ENCODE measurements around the gene ZMYND15. TPM values are rescaled to one million over a fixed set of nuclear protein-coding genes. Genes with fewer than 3 reads are reported as not detected.

The ZMYND15 gene
- total and polyA plus RNA-seq, 2 of the 13 experiments (the other 11 are each of a cell fraction or from before 2014, with no cell fraction given) = 0.24 to 2.7 TPM

DNA sequence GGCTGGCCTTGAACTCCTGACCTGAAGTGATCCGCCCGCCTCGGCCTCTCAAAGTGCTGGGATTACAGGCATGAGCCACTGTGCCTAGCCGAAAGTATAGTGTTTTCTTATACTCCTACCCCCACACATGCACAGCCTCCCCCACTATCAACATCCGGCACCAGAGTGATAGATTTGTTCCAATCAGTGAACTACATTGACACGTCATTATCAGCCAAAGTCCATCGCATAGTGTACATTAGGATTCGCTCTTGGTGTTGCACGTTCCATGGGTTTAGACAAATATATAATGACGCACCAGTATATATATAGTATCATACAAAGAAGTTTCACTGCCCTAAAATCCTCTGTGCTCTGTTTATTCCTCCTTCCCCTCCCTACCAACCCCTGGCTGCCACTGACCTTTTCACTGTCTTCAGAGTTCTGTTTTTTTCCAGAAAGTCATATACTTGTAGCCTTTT is 20.2 kb downstream of the ZMYND15 start (continued):
- no peak for TF ChIP-seq SMAD1 (CRISPR knock-in tag; IDR thresholded peaks at IDR 0.05; ENCODE audit: borderline replicate concordance, low read depth)
- TF ChIP-seq KLF12 (CRISPR knock-in tag; IDR thresholded peaks at IDR 0.05; ENCODE audit: borderline replicate concordance) = no peak
- no peak for TF ChIP-seq NONO (IDR thresholded peaks at IDR 0.05)
- peak; percentile 77; the same call in 1 of the 2 replicates for TF ChIP-seq NONO (CRISPR knock-in tag; conservative IDR thresholded peaks at IDR 0.05)
- TF ChIP-seq, protein P1, sequence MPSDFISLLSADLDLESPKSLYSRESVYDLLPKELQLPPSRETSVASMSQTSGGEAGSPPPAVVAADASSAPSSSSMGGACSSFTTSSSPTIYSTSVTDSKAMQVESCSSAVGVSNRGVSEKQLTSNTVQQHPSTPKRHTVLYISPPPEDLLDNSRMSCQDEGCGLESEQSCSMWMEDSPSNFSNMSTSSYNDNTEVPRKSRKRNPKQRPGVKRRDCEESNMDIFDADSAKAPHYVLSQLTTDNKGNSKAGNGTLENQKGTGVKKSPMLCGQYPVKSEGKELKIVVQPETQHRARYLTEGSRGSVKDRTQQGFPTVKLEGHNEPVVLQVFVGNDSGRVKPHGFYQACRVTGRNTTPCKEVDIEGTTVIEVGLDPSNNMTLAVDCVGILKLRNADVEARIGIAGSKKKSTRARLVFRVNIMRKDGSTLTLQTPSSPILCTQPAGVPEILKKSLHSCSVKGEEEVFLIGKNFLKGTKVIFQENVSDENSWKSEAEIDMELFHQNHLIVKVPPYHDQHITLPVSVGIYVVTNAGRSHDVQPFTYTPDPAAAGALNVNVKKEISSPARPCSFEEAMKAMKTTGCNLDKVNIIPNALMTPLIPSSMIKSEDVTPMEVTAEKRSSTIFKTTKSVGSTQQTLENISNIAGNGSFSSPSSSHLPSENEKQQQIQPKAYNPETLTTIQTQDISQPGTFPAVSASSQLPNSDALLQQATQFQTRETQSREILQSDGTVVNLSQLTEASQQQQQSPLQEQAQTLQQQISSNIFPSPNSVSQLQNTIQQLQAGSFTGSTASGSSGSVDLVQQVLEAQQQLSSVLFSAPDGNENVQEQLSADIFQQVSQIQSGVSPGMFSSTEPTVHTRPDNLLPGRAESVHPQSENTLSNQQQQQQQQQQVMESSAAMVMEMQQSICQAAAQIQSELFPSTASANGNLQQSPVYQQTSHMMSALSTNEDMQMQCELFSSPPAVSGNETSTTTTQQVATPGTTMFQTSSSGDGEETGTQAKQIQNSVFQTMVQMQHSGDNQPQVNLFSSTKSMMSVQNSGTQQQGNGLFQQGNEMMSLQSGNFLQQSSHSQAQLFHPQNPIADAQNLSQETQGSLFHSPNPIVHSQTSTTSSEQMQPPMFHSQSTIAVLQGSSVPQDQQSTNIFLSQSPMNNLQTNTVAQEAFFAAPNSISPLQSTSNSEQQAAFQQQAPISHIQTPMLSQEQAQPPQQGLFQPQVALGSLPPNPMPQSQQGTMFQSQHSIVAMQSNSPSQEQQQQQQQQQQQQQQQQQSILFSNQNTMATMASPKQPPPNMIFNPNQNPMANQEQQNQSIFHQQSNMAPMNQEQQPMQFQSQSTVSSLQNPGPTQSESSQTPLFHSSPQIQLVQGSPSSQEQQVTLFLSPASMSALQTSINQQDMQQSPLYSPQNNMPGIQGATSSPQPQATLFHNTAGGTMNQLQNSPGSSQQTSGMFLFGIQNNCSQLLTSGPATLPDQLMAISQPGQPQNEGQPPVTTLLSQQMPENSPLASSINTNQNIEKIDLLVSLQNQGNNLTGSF (CRISPR knock-in tag; IDR thresholded peaks at IDR 0.05) = no peak
- TF ChIP-seq, protein P2, sequence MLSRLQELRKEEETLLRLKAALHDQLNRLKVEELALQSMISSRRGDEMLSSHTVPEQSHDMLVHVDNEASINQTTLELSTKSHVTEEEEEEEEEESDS (CRISPR knock-in tag; IDR thresholded peaks at IDR 0.05; ENCODE audit: borderline replicate concordance) = no peak
- TF ChIP-seq, protein P3, sequence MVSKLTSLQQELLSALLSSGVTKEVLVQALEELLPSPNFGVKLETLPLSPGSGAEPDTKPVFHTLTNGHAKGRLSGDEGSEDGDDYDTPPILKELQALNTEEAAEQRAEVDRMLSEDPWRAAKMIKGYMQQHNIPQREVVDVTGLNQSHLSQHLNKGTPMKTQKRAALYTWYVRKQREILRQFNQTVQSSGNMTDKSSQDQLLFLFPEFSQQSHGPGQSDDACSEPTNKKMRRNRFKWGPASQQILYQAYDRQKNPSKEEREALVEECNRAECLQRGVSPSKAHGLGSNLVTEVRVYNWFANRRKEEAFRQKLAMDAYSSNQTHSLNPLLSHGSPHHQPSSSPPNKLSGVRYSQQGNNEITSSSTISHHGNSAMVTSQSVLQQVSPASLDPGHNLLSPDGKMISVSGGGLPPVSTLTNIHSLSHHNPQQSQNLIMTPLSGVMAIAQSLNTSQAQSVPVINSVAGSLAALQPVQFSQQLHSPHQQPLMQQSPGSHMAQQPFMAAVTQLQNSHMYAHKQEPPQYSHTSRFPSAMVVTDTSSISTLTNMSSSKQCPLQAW (CRISPR knock-in tag; IDR thresholded peaks at IDR 0.05) = peak; percentile 88
- no peak for TF ChIP-seq ZNF441 (CRISPR knock-in tag; IDR thresholded peaks at IDR 0.05; ENCODE audit: borderline replicate concordance)
- TF ChIP-seq, protein P4, sequence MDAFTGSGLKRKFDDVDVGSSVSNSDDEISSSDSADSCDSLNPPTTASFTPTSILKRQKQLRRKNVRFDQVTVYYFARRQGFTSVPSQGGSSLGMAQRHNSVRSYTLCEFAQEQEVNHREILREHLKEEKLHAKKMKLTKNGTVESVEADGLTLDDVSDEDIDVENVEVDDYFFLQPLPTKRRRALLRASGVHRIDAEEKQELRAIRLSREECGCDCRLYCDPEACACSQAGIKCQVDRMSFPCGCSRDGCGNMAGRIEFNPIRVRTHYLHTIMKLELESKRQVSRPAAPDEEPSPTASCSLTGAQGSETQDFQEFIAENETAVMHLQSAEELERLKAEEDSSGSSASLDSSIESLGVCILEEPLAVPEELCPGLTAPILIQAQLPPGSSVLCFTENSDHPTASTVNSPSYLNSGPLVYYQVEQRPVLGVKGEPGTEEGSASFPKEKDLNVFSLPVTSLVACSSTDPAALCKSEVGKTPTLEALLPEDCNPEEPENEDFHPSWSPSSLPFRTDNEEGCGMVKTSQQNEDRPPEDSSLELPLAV (CRISPR knock-in tag; conservative IDR thresholded peaks at IDR 0.05; ENCODE audit: low read depth) = no peak
- 0 out of 2 replicates have a peak, but pooled peaks have one; percentile 59 for TF ChIP-seq CBFB (CRISPR knock-in tag; IDR thresholded peaks at IDR 0.05)
- no peak for TF ChIP-seq PAX8 (CRISPR knock-in tag; IDR thresholded peaks at IDR 0.05; ENCODE audit: borderline replicate concordance)
- TF ChIP-seq, protein P5, sequence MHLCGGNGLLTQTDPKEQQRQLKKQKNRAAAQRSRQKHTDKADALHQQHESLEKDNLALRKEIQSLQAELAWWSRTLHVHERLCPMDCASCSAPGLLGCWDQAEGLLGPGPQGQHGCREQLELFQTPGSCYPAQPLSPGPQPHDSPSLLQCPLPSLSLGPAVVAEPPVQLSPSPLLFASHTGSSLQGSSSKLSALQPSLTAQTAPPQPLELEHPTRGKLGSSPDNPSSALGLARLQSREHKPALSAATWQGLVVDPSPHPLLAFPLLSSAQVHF (CRISPR knock-in tag; IDR thresholded peaks at IDR 0.05) = peak; percentile 72; the same call in 1 of the 2 replicates
- TF ChIP-seq, protein P6, sequence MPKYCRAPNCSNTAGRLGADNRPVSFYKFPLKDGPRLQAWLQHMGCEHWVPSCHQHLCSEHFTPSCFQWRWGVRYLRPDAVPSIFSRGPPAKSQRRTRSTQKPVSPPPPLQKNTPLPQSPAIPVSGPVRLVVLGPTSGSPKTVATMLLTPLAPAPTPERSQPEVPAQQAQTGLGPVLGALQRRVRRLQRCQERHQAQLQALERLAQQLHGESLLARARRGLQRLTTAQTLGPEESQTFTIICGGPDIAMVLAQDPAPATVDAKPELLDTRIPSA (CRISPR knock-in tag; IDR thresholded peaks at IDR 0.05; ENCODE audit: borderline replicate concordance) = no peak
- TF ChIP-seq JUNB (CRISPR knock-in tag; IDR thresholded peaks at IDR 0.05; ENCODE audit: borderline replicate concordance) = peak; percentile 84; the same call in 1 of the 2 replicates
- TF ChIP-seq FOSL1 (CRISPR knock-in tag; IDR thresholded peaks at IDR 0.05; ENCODE audit: borderline replicate concordance) = no peak
- TF ChIP-seq, protein P7, sequence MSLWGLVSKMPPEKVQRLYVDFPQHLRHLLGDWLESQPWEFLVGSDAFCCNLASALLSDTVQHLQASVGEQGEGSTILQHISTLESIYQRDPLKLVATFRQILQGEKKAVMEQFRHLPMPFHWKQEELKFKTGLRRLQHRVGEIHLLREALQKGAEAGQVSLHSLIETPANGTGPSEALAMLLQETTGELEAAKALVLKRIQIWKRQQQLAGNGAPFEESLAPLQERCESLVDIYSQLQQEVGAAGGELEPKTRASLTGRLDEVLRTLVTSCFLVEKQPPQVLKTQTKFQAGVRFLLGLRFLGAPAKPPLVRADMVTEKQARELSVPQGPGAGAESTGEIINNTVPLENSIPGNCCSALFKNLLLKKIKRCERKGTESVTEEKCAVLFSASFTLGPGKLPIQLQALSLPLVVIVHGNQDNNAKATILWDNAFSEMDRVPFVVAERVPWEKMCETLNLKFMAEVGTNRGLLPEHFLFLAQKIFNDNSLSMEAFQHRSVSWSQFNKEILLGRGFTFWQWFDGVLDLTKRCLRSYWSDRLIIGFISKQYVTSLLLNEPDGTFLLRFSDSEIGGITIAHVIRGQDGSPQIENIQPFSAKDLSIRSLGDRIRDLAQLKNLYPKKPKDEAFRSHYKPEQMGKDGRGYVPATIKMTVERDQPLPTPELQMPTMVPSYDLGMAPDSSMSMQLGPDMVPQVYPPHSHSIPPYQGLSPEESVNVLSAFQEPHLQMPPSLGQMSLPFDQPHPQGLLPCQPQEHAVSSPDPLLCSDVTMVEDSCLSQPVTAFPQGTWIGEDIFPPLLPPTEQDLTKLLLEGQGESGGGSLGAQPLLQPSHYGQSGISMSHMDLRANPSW (CRISPR knock-in tag; IDR thresholded peaks at IDR 0.05; ENCODE audit: borderline replicate concordance) = 0 out of 2 replicates have a peak, but pooled peaks have one; percentile 74
